A549 (cell line): ENCODE results near the gene BCAS3. TPM values are rescaled to one million over a fixed set of nuclear protein-coding genes. Genes with fewer than 3 reads are reported as not detected.

Experiments
- ATAC-seq, 2 experiments: fragments of 200-7000 bp in 1 of 2; fragments of >200 bp in 1 of 2; cut with Nextera tagmentation in 1 of 2; cut with Tn5 transposase in 1 of 2; 3 replicates each; pipeline versions ENCODE4 v1.8.0 to v1.9.1; 2018 to 2020; ENCODE audit warnings: mild to moderate bottlenecking in 1 of 2, moderate library complexity in 1 of 2
- CTCF ChIA-PET: fragments of 300-600 bp; sonication (Branson Sonifier 250); formaldehyde crosslinking; extraction: SDS; loops from one replicate; lab custom pipeline; 2021; ENCODE audit warnings: antibody characterized with exemption, inconsistent platforms; lab: Yijun Ruan, JAX
- POLR2A ChIA-PET: fragments of 350-600 bp; formaldehyde crosslinking; extraction: SDS; loops from one replicate; lab custom pipeline; 2021; ENCODE audit warnings: antibody characterized with exemption, inconsistent platforms; lab: Yijun Ruan, JAX
- DNase-seq, 2 experiments: peaks; one replicate each; pipeline versions ENCODE4 v3.0.0 to v3.0.0-alpha.2; 2011 to 2016; ENCODE audit warnings: low read depth in 1 of 2, low spot score in 1 of 2
- FAIRE-seq: peaks from 2 replicates; lab custom pipeline; 2011; peaks lifted over from hg19 to GRCh38; lab: Jason Lieb, UNC
- H3K27ac ChIP-seq, 2 experiments: fragments of >200 bp; sonication (Bioruptor Twin); formaldehyde crosslinking; 3 replicates each; pipeline ENCODE4 v1.5.1; 2016 to 2017
- H3K4me1 ChIP-seq: fragments of >200 bp; sonication (Bioruptor Twin); formaldehyde crosslinking; 3 replicates; pipeline ENCODE4 v1.6.1; 2016
- H3K4me2 ChIP-seq: fragments of >200 bp; sonication (Bioruptor Twin); formaldehyde crosslinking; 3 replicates; pipeline ENCODE4 v1.6.1; 2016
- H3K4me3 ChIP-seq: fragments of >200 bp; sonication (Bioruptor Twin); formaldehyde crosslinking; 3 replicates; pipeline ENCODE4 v1.5.1; 2016
- H3K9me3 ChIP-seq: fragments of >200 bp; sonication (Bioruptor Twin); formaldehyde crosslinking; 3 replicates; pipeline ENCODE4 v1.6.1; 2016
- CEBPB ChIP-seq, 2 experiments: fragments of >200 bp in 1 of 2; sonication (Bioruptor Twin) in 1 of 2; formaldehyde crosslinking in 1 of 2; IDR thresholded peaks; 2 replicates each; pipeline ENCODE4 v1.6.1; 2012 to 2016
- CHD2 ChIP-seq: fragments of 150-350 bp; IDR thresholded peaks from 2 replicates; pipeline ENCODE4 v1.6.1; 2014; ENCODE audit warnings: low read length; ENCODE audit not compliant: partially characterized antibody
- EHF ChIP-seq: fragments of 250-450 bp; sonication (Bioruptor Pico); IDR thresholded peaks from 2 replicates; pipeline ENCODE4 v1.5.0; 2020; ENCODE audit warnings: mild to moderate bottlenecking
- EHMT2 ChIP-seq: fragments of 200-600 bp; sonication (generic); IDR thresholded peaks from 2 replicates; pipeline ENCODE4 v1.6.1; 2016; ENCODE audit warnings: antibody characterized with exemption, low read depth, mild to moderate bottlenecking, moderate library complexity
- FOSL2 ChIP-seq, 2 experiments: fragments of 450-650 bp in 1 of 2; fragments of >200 bp in 1 of 2; sonication (Bioruptor Twin) in 1 of 2; formaldehyde crosslinking; IDR thresholded peaks; 2 replicates each; pipeline versions ENCODE4 v1.5.0 to v1.6.1; 2016 to 2020; ENCODE audit warnings: mild to moderate bottlenecking in 1 of 2, moderate library complexity in 1 of 2
- HDAC2 ChIP-seq: fragments of 200-600 bp; sonication (generic); IDR thresholded peaks from 2 replicates; pipeline ENCODE4 v1.6.1; 2016
- JUN ChIP-seq, 2 experiments: fragments of >200 bp; sonication (Bioruptor Twin); formaldehyde crosslinking; IDR thresholded peaks; 2 replicates in 1 of 2; 3 replicates in 1 of 2; pipeline ENCODE4 v1.6.1; 2016 to 2017
- JUNB ChIP-seq: fragments of >200 bp; sonication (Bioruptor Twin); formaldehyde crosslinking; IDR thresholded peaks from 2 replicates; pipeline ENCODE4 v1.6.1; 2016
- KDM1A ChIP-seq: fragments of 200-600 bp; sonication (generic); IDR thresholded peaks from 2 replicates; pipeline ENCODE4 v1.6.1; 2016; ENCODE audit warnings: low read depth, mild to moderate bottlenecking
- KDM5A ChIP-seq: fragments of 200-600 bp; sonication (generic); IDR thresholded peaks from 2 replicates; pipeline ENCODE4 v1.6.1; 2016; ENCODE audit warnings: antibody characterized with exemption, mild to moderate bottlenecking
- MYC ChIP-seq: IDR thresholded peaks from 2 replicates; pipeline ENCODE4 v1.6.1; 2012; ENCODE audit warnings: mild to moderate bottlenecking, inconsistent platforms, low read length, improper control_type of control experiment, borderline replicate concordance
- PHF8 ChIP-seq: fragments of 200-600 bp; sonication (generic); IDR thresholded peaks from 2 replicates; pipeline ENCODE4 v1.6.1; 2016; ENCODE audit warnings: low read depth, mild to moderate bottlenecking, antibody characterized with exemption, moderate library complexity, borderline replicate concordance
- POLR2A ChIP-seq: IDR thresholded peaks from 2 replicates; pipeline ENCODE4 v1.6.1; 2012; ENCODE audit warnings: mild to moderate bottlenecking, low read length
- RARB ChIP-seq: fragments of 250-450 bp; sonication (Bioruptor Pico); IDR thresholded peaks from 2 replicates; pipeline ENCODE4 v1.8.0; 2021; ENCODE audit warnings: mild to moderate bottlenecking, moderate library complexity
- RNF2 ChIP-seq: fragments of 200-600 bp; sonication (generic); IDR thresholded peaks from 2 replicates; pipeline ENCODE4 v1.6.1; 2016; ENCODE audit warnings: low read depth, mild to moderate bottlenecking, antibody characterized with exemption, moderate library complexity, borderline replicate concordance
- TFCP2L1 ChIP-seq: fragments of 250-450 bp; sonication (Bioruptor Pico); IDR thresholded peaks from 2 replicates; pipeline ENCODE4 v1.5.0; 2021; ENCODE audit warnings: mild to moderate bottlenecking
- ZC3H11A ChIP-seq: fragments of 450-650 bp; IDR thresholded peaks from 2 replicates; pipeline ENCODE4 v1.6.1; 2014; ENCODE audit warnings: antibody characterized with exemption, mild to moderate bottlenecking
- WGBS: methylation state at CpG from one replicate; pipeline ENCODE4 v1.1.6; 2017; ENCODE audit errors: missing lambda C conversion rate; 5-methylcytosine and 5-hydroxymethylcytosine counted together
- polyA plus RNA-seq, 4 experiments: library from polyadenylated mRNA; depleted of rRNA in 3 of 4; stranded (reverse); fragments of >200 nt; fragmentation: RNase III in 1 of 4; extraction: RNeasy Plus Mini Kit Qiagen cat#74134 plus additional on column Dnase treatment in 1 of 4; gene quantifications; 2 replicates in 3 of 4; 3 replicates in 1 of 4; pipeline ENCODE4 v1.2.3, GENCODE V29; 2011 to 2017
- TF ChIP-seq, protein P1 (sequence below): fragments of 450-650 bp; IDR thresholded peaks from 2 replicates; pipeline ENCODE4 v1.6.1; 2014; ENCODE audit warnings: antibody characterized with exemption
- TF ChIP-seq, protein P2 (sequence below): fragments of >200 bp; sonication (Bioruptor Twin); formaldehyde crosslinking; IDR thresholded peaks from 3 replicates; pipeline ENCODE4 v1.6.1; 2016
- TF ChIP-seq, protein P3 (sequence below): IDR thresholded peaks from 2 replicates; pipeline ENCODE4 v1.6.1; 2012
- TF ChIP-seq, protein P4 (sequence below): fragments of >200 bp; sonication (Bioruptor Twin); formaldehyde crosslinking; IDR thresholded peaks from 2 replicates; pipeline ENCODE4 v1.6.1; 2016
- TF ChIP-seq, protein P5 (sequence below): fragments of >200 bp; sonication (Bioruptor Twin); formaldehyde crosslinking; IDR thresholded peaks from 3 replicates; pipeline ENCODE4 v1.5.1; 2016
- TF ChIP-seq, protein P6 (sequence below): fragments of 200-600 bp; sonication (generic); IDR thresholded peaks from 2 replicates; pipeline ENCODE4 v1.6.1; 2016; ENCODE audit warnings: antibody characterized with exemption, mild to moderate bottlenecking, moderate library complexity

Gene BCAS3
- polyA plus RNA-seq, 2 of the 4 experiments (the other 2 are of a cell fraction): 14.7 to 43.4 TPM

DNA sequence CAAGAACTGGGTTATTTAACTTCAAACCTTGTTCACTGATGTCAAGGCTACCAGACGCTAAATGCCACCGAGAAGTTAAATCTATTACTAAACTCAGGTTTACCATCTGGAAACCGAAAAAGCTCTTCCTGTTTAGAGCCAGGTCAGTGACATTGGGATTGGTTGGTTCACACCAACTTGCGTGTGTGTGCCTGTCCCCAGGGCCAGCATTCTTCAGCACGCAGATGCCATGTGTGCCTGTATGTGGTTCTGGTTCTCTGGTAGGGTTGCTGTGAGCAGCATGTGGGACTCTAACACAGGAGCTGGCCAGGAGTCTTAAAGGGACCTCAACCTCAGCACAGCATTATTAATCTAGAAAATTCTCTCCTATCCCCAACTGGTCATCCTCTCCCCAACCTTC, 703.9 kb downstream of the BCAS3 start:
- CTCF ChIA-PET: interaction anchor here (0.8 to 2.6 kb wide), 7 partner anchors 8 to 380 kb away, joined by 3 to 11 read pairs (median 6); partner anchors contain the start of gene TBX2
- H3K4me3 ChIP-seq: no peak overlapping the region
- no peak for ATAC-seq
- no peak overlapping the region for H3K27ac ChIP-seq
- DNase-seq: no peak
- 94% methylated on average over 5 of the region's 5 CpGs for WGBS
- no peak for TF ChIP-seq KDM1A
- TF ChIP-seq, protein P1, sequence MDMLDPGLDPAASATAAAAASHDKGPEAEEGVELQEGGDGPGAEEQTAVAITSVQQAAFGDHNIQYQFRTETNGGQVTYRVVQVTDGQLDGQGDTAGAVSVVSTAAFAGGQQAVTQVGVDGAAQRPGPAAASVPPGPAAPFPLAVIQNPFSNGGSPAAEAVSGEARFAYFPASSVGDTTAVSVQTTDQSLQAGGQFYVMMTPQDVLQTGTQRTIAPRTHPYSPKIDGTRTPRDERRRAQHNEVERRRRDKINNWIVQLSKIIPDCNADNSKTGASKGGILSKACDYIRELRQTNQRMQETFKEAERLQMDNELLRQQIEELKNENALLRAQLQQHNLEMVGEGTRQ: no peak
- no peak for TF ChIP-seq CEBPB (IDR thresholded peaks at IDR 0.05)
- TF ChIP-seq, protein P2, sequence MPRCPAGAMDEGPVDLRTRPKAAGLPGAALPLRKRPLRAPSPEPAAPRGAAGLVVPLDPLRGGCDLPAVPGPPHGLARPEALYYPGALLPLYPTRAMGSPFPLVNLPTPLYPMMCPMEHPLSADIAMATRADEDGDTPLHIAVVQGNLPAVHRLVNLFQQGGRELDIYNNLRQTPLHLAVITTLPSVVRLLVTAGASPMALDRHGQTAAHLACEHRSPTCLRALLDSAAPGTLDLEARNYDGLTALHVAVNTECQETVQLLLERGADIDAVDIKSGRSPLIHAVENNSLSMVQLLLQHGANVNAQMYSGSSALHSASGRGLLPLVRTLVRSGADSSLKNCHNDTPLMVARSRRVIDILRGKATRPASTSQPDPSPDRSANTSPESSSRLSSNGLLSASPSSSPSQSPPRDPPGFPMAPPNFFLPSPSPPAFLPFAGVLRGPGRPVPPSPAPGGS: no peak
- no peak for TF ChIP-seq FOSL2 (IDR thresholded peaks at IDR 0.05)
- no peak for TF ChIP-seq FOSL2 (CRISPR knock-in tag; IDR thresholded peaks at IDR 0.05)
- TF ChIP-seq RNF2: no peak
- TF ChIP-seq PHF8: no peak
- TF ChIP-seq, protein P3, sequence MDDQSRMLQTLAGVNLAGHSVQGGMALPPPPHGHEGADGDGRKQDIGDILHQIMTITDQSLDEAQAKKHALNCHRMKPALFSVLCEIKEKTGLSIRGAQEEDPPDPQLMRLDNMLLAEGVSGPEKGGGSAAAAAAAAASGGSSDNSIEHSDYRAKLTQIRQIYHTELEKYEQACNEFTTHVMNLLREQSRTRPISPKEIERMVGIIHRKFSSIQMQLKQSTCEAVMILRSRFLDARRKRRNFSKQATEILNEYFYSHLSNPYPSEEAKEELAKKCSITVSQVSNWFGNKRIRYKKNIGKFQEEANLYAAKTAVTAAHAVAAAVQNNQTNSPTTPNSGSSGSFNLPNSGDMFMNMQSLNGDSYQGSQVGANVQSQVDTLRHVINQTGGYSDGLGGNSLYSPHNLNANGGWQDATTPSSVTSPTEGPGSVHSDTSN: no peak
- TF ChIP-seq, protein P4, sequence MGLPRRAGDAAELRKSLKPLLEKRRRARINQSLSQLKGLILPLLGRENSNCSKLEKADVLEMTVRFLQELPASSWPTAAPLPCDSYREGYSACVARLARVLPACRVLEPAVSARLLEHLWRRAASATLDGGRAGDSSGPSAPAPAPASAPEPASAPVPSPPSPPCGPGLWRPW: no peak
- TF ChIP-seq, protein P5, sequence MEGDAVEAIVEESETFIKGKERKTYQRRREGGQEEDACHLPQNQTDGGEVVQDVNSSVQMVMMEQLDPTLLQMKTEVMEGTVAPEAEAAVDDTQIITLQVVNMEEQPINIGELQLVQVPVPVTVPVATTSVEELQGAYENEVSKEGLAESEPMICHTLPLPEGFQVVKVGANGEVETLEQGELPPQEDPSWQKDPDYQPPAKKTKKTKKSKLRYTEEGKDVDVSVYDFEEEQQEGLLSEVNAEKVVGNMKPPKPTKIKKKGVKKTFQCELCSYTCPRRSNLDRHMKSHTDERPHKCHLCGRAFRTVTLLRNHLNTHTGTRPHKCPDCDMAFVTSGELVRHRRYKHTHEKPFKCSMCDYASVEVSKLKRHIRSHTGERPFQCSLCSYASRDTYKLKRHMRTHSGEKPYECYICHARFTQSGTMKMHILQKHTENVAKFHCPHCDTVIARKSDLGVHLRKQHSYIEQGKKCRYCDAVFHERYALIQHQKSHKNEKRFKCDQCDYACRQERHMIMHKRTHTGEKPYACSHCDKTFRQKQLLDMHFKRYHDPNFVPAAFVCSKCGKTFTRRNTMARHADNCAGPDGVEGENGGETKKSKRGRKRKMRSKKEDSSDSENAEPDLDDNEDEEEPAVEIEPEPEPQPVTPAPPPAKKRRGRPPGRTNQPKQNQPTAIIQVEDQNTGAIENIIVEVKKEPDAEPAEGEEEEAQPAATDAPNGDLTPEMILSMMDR: no peak
- no peak for TF ChIP-seq JUN (IDR thresholded peaks at IDR 0.05)
- FAIRE-seq: no peak
- no peaks in the 10 kb centered on the region for H3K9me3 ChIP-seq
- POLR2A ChIA-PET: no interaction called here
- no peak overlapping the region for H3K4me2 ChIP-seq
- H3K4me1 ChIP-seq: no peaks in the 10 kb centered on the region

DNA sequence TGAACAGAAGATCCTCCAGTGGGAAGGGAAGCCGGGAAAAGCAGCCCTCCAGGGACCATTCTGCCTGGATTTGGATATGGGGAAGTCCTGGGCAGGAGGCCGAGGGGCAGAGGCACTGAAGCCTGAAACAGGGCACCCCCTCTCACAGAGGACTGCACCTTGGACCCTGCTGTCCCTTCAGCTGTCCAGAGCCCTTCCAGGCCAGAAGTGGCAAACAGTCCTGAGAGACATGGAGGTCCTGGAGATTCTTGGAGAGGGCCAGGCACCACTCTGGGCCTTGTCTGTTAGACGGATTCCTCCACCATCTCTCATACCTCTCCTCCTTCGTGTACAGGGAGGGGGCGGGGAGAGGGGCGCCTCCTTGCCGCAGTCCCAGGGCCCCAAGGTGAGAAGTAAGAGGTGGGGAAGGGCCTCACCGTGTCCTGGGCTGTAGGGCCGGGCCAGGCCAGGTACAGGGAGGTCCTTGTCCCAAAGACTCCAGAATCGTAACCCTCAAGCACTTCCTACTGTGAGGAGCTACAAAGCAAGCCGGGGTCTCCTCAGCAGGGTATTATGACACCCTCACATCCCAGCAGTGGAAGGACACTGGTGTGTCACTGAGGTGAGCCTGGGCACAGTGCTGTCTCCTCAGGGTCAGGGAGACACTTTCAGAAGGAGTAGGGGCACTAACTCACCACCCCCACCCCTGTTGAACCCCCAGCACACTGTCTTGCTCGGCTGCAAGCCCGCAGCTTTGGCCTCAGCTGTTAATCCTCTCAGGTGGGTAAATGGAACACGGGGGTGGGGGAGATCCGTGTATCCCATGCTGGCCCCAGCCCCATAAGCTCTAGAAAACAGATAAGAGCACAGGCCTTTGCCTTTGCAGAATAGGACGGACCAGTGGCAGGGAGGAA, 705.4 kb downstream of the BCAS3 start:
- no peaks in the 10 kb centered on the region for H3K4me1 ChIP-seq
- POLR2A ChIA-PET: no interaction called here
- H3K4me2 ChIP-seq: no peak overlapping the region
- WGBS: 86% methylated on average over 15 of the region's 16 CpGs
- DNase-seq (no peak), ATAC-seq (no peak), FAIRE-seq (no peak)
- no peaks in the 10 kb centered on the region for H3K9me3 ChIP-seq
- H3K4me3 ChIP-seq: no peak overlapping the region
- H3K27ac ChIP-seq: no peak overlapping the region
- CTCF ChIA-PET: interaction anchor here (0.8 to 2.6 kb wide), 6 partner anchors 11 to 382 kb away, joined by 4 to 8 read pairs (median 5); partner anchors contain the start of gene TBX2
- TF ChIP-seq EHMT2: no peak
- TF ChIP-seq TFCP2L1 (CRISPR knock-in tag): no peak
- TF ChIP-seq POLR2A: no peak
- TF ChIP-seq EHF: no peak
- no peak for TF ChIP-seq ZC3H11A
- no peak for TF ChIP-seq HDAC2
- no peak for TF ChIP-seq PHF8
- no peak for TF ChIP-seq MYC
- TF ChIP-seq RNF2: no peak
- no peak for TF ChIP-seq CEBPB (IDR thresholded peaks at IDR 0.05)
- no peak for TF ChIP-seq CHD2
- no peak for TF ChIP-seq JUNB
- TF ChIP-seq RARB: no peak
- TF ChIP-seq, protein P6, sequence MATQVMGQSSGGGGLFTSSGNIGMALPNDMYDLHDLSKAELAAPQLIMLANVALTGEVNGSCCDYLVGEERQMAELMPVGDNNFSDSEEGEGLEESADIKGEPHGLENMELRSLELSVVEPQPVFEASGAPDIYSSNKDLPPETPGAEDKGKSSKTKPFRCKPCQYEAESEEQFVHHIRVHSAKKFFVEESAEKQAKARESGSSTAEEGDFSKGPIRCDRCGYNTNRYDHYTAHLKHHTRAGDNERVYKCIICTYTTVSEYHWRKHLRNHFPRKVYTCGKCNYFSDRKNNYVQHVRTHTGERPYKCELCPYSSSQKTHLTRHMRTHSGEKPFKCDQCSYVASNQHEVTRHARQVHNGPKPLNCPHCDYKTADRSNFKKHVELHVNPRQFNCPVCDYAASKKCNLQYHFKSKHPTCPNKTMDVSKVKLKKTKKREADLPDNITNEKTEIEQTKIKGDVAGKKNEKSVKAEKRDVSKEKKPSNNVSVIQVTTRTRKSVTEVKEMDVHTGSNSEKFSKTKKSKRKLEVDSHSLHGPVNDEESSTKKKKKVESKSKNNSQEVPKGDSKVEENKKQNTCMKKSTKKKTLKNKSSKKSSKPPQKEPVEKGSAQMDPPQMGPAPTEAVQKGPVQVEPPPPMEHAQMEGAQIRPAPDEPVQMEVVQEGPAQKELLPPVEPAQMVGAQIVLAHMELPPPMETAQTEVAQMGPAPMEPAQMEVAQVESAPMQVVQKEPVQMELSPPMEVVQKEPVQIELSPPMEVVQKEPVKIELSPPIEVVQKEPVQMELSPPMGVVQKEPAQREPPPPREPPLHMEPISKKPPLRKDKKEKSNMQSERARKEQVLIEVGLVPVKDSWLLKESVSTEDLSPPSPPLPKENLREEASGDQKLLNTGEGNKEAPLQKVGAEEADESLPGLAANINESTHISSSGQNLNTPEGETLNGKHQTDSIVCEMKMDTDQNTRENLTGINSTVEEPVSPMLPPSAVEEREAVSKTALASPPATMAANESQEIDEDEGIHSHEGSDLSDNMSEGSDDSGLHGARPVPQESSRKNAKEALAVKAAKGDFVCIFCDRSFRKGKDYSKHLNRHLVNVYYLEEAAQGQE: no peak
- TF ChIP-seq, protein P4: no peak
- no peak for TF ChIP-seq KDM5A
- TF ChIP-seq, protein P5: no peak
